HG03103 (cell line): ENCODE measurements around the gene PLPP7.

ENCODE experiments used
- ATAC-seq: cut with Tn5 transposase; IDR thresholded peaks from one replicate; pipeline ENCODE4 v1.9.1; 2021; ENCODE audit warnings: low read depth; ENCODE audit not compliant: unreplicated experiment

The PLPP7 gene

GRCh38 chr9:131280660-131281059 lies 8.9 kb upstream of the PLPP7 start:
- no peak for ATAC-seq

- no peak for ATAC-seq
Measured at GRCh38 chr9:131281119-131281965, 8.2 kb upstream of the PLPP7 start.

- ATAC-seq = no peak
Measured at GRCh38 chr9:131282175-131282574, 7.3 kb upstream of the PLPP7 start.

GRCh38 chr9:131282688-131283422 lies 6.7 kb upstream of the PLPP7 start:
- no peak for ATAC-seq

GRCh38 chr9:131284856-131285255 lies 4.7 kb upstream of the PLPP7 start:
- no peak for ATAC-seq

- no peak for ATAC-seq
Measured at GRCh38 chr9:131287359-131287758, 2.2 kb upstream of the PLPP7 start.

GRCh38 chr9:131288217-131288616 lies 1.3 kb upstream of the PLPP7 start:
- ATAC-seq = no peak

GRCh38 chr9:131290036-131290766 lies 678 bp downstream of the PLPP7 start:
- no peak for ATAC-seq

GRCh38 chr9:131290767-131291370 lies 1.3 kb downstream of the PLPP7 start:
- no peak for ATAC-seq

GRCh38 chr9:131291795-131292315 lies 2.3 kb downstream of the PLPP7 start:
- no peak for ATAC-seq

- no peak for ATAC-seq
Measured at GRCh38 chr9:131292937-131293336, 3.4 kb downstream of the PLPP7 start.

- no peak for ATAC-seq
Measured at GRCh38 chr9:131296460-131296859, 6.9 kb downstream of the PLPP7 start.

- no peak for ATAC-seq
Measured at GRCh38 chr9:131296906-131297500, 7.5 kb downstream of the PLPP7 start.

- ATAC-seq = no peak
Measured at GRCh38 chr9:131297903-131298302, 8.4 kb downstream of the PLPP7 start.

GRCh38 chr9:131298341-131298740 lies 8.8 kb downstream of the PLPP7 start:
- no peak for ATAC-seq

GRCh38 chr9:131298816-131299215 lies 9.3 kb downstream of the PLPP7 start:
- ATAC-seq = no peak

- no peak for ATAC-seq
Measured at GRCh38 chr9:131299346-131299960, 9.9 kb downstream of the PLPP7 start.

- no peak for ATAC-seq
Measured at GRCh38 chr9:131299961-131300347, 10.4 kb downstream of the PLPP7 start.

- no peak for ATAC-seq
Measured at GRCh38 chr9:131300444-131300843, 10.9 kb downstream of the PLPP7 start.
